IPS-20b (cell line): ENCODE results near the gene CC2D2B.
"Not testable (repeated sequence)": the region's sequence is repeated elsewhere in the genome, so short reads cannot be mapped to it uniquely, and the experiment has no call there.

Source experiments
- H3K27ac ChIP-seq: one replicate; pipeline ENCODE4 v1.5.1; 2013; ENCODE audit warnings: low read length
- H3K27me3 ChIP-seq: 2 replicates; pipeline ENCODE4 v1.6.1; 2013; ENCODE audit warnings: mild to moderate bottlenecking, low read length, inconsistent platforms; ENCODE audit not compliant: insufficient read depth
- H3K36me3 ChIP-seq: 2 replicates; pipeline ENCODE4 v1.6.1; 2013; ENCODE audit warnings: low read depth, mild to moderate bottlenecking, inconsistent platforms, low read length, moderate library complexity; ENCODE audit not compliant: insufficient read depth
- H3K4me1 ChIP-seq: 2 replicates; pipeline ENCODE4 v1.6.1; 2013; ENCODE audit warnings: mild to moderate bottlenecking, control low read depth, inconsistent platforms, low read length, moderate library complexity; ENCODE audit not compliant: insufficient read depth
- H3K4me3 ChIP-seq: 2 replicates; pipeline ENCODE4 v1.5.1; 2013; ENCODE audit warnings: mild to moderate bottlenecking, low read length, inconsistent platforms
- H3K9ac ChIP-seq: 2 replicates; pipeline ENCODE4 v1.6.1; 2013; ENCODE audit warnings: low read depth, mild to moderate bottlenecking, inconsistent platforms, low read length, moderate library complexity
- H3K9me3 ChIP-seq: 2 replicates; pipeline ENCODE4 v1.6.1; 2013; ENCODE audit warnings: mild to moderate bottlenecking, low read depth, low read length, inconsistent platforms; ENCODE audit not compliant: insufficient read depth

CC2D2B gene

DNA sequence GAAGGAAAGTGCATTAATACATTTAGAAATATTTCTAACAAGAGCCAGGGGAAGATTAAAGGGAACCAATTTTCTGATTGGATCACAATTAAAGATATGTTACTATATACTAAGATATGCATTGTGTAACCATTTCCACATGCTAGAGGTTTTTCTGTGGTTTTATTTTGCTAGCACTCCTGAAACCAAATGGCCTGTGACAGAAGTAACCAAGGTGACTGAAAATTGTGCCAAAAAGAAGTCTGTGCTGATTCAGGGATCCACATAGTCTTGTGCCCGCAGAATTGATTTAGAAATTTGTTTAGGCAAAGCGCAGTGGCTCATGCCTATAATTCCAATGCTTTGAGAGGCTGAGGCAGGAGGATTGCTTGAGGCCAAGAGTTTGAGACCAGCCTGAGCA lies 1.8 kb downstream of the CC2D2B start:
- Histone ChIP-seq H3K9ac (no peak overlapping the region), H3K36me3 (peaks cover 2% of the 10 kb centered on the region; the same call in 1 of the 2 replicates), H3K4me3 (no peak overlapping the region), H3K27me3 (no peaks in the 10 kb centered on the region; the same call in 1 of the 2 replicates), H3K27ac (no peak overlapping the region), H3K4me1 (no peaks in the 10 kb centered on the region), H3K9me3 (no peaks in the 10 kb centered on the region)

DNA sequence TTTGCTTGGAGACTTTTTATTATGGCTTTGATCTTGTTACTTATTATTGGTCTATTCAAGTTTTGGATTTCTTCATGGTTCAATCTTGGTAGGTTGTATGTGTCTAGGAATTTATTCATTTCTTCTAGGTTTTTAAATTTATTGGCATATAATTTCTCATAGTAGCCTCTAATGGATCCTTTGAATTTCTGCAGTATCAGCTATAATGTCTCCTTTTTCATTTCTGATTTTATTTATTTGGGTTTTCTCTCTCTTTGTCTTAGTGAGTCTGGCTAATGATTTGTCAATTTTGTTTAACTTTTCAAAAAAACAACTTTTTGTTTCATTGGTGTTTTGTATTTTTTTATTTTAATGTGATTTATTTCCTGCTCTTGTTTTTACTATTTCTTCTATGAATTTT lies 8.3 kb downstream of the CC2D2B start:
- not testable (repeated sequence) for H3K9me3 ChIP-seq, H3K4me3 ChIP-seq, H3K4me1 ChIP-seq, H3K27me3 ChIP-seq, H3K9ac ChIP-seq, H3K36me3 ChIP-seq, H3K27ac ChIP-seq

DNA sequence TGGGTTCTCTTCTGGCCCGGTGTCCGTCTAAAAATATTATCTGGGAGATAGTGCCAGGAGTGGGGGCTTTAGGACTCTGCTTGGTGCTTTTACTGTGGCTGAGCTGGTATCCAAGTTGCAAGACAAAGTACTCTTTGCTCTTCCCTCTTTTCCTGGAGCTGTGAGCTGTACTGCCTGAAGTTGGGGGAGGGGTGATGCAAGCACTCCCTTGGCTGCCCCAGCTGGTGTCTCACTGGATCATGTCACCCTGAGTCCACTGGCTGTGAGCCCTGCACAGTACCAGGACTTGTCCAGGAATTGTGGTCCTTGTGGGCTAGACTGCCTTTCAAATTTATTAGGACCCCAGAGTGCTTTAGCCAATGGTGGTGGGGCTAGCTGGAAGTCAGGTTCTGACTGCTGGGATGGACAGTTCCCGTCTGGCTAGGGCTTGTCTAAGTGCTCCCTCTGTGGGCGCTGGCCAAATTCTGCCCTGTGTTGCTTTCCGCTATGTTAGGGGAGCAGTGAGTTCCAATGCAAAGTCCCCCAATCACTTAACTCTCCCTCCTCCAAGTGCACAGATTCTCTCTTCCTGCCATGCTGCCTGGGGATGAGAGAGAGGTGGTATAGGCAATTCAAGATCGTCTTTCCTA lies 13.1 kb downstream of the CC2D2B start:
- Histone ChIP-seq H3K4me1 (peaks cover 6% of the 10 kb centered on the region; the same call in 1 of the 2 replicates), H3K4me3 (no peak overlapping the region), H3K9me3 (no peaks in the 10 kb centered on the region), H3K27me3 (no peaks in the 10 kb centered on the region), H3K36me3 (no peaks in the 10 kb centered on the region), H3K9ac (no peak overlapping the region), H3K27ac (no peak overlapping the region)

DNA sequence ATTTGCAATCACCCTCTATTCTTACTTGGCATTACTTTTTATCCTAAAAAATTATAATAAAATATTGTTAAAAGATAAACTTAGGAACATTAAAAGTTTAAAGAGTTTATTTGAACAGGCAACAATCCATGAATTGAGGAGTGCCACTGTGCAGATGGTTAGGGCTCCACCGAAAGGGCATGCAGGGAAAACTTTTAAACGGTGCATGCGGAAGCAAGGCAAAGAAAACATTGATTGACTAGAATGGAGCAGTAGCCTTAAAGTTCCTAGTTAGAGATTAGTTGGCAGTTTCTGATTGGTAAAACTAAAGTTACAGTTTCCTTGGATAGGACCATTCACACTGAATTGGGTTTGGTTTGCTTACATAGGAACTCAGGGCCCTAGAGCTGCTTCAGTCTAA lies 17.3 kb downstream of the CC2D2B start:
- Histone ChIP-seq H3K9ac (no peak overlapping the region), H3K27me3 (no peaks in the 10 kb centered on the region), H3K4me1 (peaks cover 6% of the 10 kb centered on the region; the same call in 1 of the 2 replicates), H3K9me3 (no peaks in the 10 kb centered on the region), H3K36me3 (no peaks in the 10 kb centered on the region), H3K27ac (no peak overlapping the region), H3K4me3 (no peak overlapping the region)

DNA sequence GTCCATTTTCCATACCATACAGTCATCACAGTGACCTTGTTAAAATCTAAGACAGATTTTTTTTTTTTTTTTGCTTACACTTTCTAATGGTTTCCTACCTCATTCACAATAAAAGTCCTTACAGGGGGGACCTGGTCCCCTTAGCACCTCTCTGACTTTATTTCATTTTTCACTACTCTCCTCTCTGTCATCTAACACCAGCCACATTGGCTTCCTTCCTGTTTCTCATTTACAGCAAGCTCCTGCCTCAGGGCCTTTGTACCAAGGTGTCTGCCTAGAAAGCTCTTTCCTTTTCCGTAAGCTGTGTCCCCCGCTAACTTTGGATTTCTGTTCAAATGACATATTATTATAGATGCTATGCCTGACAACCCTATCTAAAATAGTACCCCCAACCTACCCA lies 27.7 kb downstream of the CC2D2B start:
- Histone ChIP-seq H3K9ac (no peak overlapping the region), H3K27me3 (no peaks in the 10 kb centered on the region), H3K9me3 (no peaks in the 10 kb centered on the region), H3K36me3 (no peaks in the 10 kb centered on the region), H3K27ac (no peak overlapping the region), H3K4me3 (no peak overlapping the region), H3K4me1 (no peaks in the 10 kb centered on the region)

DNA sequence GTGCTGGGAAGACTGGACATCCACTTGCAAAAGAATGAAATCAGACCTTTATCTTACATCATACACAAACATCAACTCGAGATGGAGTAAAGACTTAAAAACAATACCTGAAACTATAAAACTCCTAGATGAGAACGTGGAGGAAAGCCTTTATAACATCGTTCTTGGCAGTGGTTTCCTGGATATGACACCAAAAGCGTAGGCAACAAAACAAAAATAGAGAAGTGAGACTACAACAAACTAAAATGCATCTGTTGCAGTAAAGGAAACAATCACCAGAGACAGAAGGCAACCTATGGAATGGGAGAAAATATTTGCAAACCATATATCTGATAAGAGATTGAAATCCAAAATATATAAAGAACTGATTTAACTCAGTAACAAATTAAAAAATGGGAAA lies 33.3 kb downstream of the CC2D2B start:
- H3K27me3 ChIP-seq: no peaks in the 10 kb centered on the region
- no peaks in the 10 kb centered on the region for H3K36me3 ChIP-seq
- H3K4me3 ChIP-seq: no peak overlapping the region
- no peak overlapping the region for H3K9ac ChIP-seq
- H3K27ac ChIP-seq: no peak overlapping the region
- H3K4me1 ChIP-seq: no peaks in the 10 kb centered on the region
- peaks cover 9% of the 10 kb centered on the region; the same call in 1 of the 2 replicates for H3K9me3 ChIP-seq

DNA sequence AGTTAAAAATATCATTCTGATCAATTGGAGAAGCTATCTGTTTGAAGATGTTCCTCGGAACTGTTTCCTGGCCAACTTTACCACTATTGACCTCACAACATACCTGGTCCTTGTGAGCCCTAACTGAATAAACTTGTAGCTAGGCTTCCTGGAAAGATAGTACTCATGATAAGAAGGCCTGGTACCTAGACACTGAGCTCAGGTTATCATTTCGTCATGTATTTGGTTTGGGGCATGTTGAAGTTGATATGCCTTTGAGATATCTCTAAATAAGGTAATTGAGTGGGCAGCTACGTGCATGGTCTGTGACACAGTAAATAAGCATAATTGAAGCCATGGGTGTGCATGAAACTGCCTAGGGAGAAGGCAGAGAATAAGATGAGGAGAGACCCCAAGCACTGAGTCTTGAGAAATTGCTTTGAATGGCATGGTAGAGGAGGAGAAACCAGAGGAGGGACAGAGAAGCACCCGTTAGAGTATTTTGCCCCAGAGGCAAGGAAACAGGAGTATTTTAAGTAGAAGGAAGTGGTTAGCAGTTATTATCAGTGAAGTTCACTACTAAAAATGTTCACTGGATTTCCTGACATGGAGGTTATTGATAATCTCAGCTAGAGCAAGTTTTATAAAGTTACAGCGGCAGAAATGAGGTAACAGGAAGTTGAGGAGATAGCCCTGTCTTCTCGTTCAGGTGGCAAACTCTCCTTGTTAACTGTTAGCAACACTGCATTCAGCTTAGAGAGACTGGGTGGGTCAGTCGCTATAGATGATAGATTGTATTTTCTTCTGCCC lies 55.6 kb downstream of the CC2D2B start:
- Histone ChIP-seq H3K9ac (no peak overlapping the region), H3K27me3 (no peaks in the 10 kb centered on the region), H3K36me3 (no peaks in the 10 kb centered on the region), H3K27ac (no peak overlapping the region), H3K9me3 (no peaks in the 10 kb centered on the region), H3K4me3 (no peak overlapping the region), H3K4me1 (no peaks in the 10 kb centered on the region)

DNA sequence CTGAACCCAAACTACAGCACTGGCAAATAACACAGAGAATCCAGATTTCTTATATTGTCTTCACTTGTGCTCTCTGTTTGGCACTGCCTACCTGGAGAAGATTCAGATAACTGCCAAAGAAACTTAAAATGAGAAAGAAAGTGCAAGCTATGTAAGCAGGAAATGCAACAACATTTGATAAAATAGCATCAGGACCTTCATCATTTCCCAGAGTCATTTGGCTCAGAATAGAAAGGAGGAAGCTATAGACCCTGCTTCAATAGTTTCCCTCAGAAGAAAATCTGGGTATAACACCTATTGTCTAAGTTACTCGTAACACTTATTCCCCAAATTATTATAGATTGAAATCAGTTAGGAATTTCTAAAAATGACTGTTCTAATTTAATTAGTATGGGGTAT lies 56.2 kb downstream of the CC2D2B start:
- H3K9me3 ChIP-seq: no peaks in the 10 kb centered on the region
- H3K4me1 ChIP-seq: no peaks in the 10 kb centered on the region
- H3K27ac ChIP-seq: no peak overlapping the region
- no peak overlapping the region for H3K4me3 ChIP-seq
- H3K27me3 ChIP-seq: no peaks in the 10 kb centered on the region
- H3K36me3 ChIP-seq: no peaks in the 10 kb centered on the region
- no peak overlapping the region for H3K9ac ChIP-seq

DNA sequence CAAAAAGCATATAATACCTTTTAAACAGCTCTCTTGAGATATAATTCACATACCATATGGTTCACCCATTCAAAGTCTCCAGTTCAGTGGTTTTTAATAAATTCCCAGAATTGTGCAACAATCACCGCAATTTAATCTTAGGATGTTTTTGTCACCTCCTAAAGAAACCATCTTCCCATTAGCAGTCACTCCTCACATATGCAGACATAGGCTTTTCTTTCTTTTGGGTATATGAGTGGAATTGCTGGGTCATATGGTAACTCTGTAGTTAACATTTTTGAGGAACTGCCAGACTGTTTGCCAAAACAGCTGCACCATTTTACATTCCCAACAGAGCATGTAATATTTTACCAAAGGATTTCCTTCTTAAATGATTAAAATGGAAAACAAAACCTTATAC lies 57.0 kb downstream of the CC2D2B start:
- H3K4me1 ChIP-seq: no peaks in the 10 kb centered on the region
- H3K36me3 ChIP-seq: no peaks in the 10 kb centered on the region
- H3K9ac ChIP-seq: no peak overlapping the region
- no peak overlapping the region for H3K27ac ChIP-seq
- no peaks in the 10 kb centered on the region for H3K27me3 ChIP-seq
- no peaks in the 10 kb centered on the region for H3K9me3 ChIP-seq
- no peak overlapping the region for H3K4me3 ChIP-seq

DNA sequence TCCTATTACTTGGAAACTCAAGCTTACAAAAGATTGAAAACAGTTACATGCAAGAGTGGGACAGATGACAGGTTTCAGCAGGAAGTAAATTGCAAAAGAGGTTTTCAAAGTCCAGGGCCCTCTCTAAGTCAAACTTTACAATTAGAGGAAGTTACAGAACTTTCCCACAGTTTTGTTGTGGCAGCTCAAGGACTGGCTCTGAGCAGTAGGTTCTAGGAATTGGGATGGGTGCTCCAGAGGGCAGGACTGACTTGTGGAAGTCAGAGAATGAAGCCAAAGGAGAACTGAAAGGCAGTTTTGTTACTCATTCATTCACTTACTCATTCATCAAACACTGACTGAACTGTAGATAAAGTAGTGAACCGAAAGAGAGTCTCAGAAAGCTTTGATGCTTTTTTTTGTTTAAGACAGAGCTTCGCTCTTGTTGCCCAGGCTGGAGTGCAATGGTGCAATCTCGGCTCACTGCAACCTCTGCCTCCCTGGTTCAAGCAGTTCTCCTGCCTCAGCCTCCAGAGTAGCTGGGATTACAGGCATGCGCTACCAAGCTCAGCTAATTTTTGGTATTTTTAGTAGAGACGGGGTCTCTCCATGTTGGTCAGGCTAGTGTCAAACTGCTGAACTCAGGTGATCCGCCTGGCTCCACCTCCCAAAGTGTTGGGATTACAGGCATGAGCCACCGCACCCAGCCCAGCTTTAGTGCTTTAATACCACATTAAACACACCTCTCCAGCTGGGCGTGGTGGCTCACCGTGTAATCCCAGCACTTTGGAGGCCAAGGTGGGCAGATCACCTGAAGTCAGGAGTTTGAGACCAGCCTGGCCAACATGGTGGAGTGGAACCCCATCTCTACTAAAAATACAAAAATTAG lies 68.8 kb downstream of the CC2D2B start:
- Histone ChIP-seq H3K27me3 (no peaks in the 10 kb centered on the region), H3K27ac (no peak overlapping the region), H3K9ac (no peak overlapping the region), H3K4me3 (no peak overlapping the region), H3K36me3 (no peaks in the 10 kb centered on the region), H3K4me1 (no peaks in the 10 kb centered on the region), H3K9me3 (no peaks in the 10 kb centered on the region)

DNA sequence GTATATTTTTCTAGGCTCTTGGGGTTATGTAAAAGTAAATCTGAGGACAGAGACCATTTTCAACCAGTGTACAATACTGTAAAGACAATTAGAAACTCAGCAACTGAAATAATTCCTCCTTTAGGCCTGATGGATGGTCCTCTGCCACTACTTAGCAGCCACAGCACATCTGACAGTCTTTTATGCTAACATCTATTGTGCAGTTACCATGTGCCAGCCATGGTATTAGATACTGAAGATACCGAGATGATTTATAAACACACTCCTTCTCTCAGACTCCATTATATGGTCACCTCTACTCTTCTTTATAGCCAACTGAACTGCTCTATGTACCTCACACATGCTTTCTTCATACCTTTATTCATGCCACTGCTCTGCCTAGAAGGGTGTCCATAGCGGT lies 74.4 kb downstream of the CC2D2B start:
- Histone ChIP-seq H3K36me3 (no peaks in the 10 kb centered on the region), H3K27me3 (no peaks in the 10 kb centered on the region), H3K27ac (no peak overlapping the region), H3K9me3 (no peaks in the 10 kb centered on the region), H3K4me1 (no peaks in the 10 kb centered on the region), H3K4me3 (no peak overlapping the region), H3K9ac (no peak overlapping the region)
